HepG2 (cell line): ENCODE measurements around the gene ARHGAP26.

Source experiments
- CHD2 ChIP-seq: IDR thresholded peaks from 2 replicates; pipeline ENCODE4 v1.6.1; 2011; ENCODE audit warnings: low read depth, low read length, improper control_type of control experiment
- TF ChIP-seq, protein P1 (sequence below): sonication (generic); formaldehyde crosslinking; IDR thresholded peaks from 2 replicates; pipeline ENCODE4 v1.4.0; 2020; ENCODE audit warnings: missing genetic modification reagents

DNA sequence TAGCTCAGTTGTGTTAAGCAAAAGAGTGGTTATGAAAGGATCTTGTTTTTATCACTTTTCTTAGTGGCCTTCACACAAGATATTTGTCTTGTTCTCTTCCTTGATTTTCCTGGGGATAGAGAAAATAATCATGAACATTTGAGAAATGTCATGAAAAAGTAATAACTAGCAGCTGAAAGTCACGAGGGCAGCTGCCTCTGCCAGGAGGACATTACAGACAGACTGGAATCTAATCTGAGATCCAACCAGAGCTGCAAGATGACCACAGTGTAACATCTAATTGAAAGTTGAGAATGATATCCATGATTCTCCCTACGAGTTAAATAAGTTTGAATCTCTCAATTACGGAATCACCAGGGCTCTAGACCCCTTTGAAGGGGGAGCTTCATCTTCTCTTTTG is 274.9 kb downstream of the ARHGAP26 start:
- TF ChIP-seq, protein P1, sequence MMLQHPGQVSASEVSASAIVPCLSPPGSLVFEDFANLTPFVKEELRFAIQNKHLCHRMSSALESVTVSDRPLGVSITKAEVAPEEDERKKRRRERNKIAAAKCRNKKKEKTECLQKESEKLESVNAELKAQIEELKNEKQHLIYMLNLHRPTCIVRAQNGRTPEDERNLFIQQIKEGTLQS (CRISPR knock-in tag), result no peak
- TF ChIP-seq CHD2, result no peak
